H1 (cell line): ENCODE results near the gene EML1. TPM values are rescaled to one million over a fixed set of nuclear protein-coding genes. Genes with fewer than 3 reads are reported as not detected.

ENCODE experiments used
- CHD2 ChIP-seq: IDR thresholded peaks from 2 replicates; pipeline ENCODE4 v1.6.1; 2012; ENCODE audit warnings: low read length, improper control_type of control experiment
- TAF1 ChIP-seq: IDR thresholded peaks from 2 replicates; pipeline ENCODE4 v1.6.1; 2011; ENCODE audit warnings: mild to moderate bottlenecking, low read depth, low read length
- polyA plus RNA-seq, 7 experiments: library from polyadenylated mRNA; depleted of rRNA in 3 of 7; stranded (reverse) in 5 of 7; unstranded in 2 of 7; fragments of >200 nt in 5 of 7; fragments of 200-250 nt in 2 of 7; gene quantifications; 1 replicate in 5 of 7; 2 replicates in 1 of 7; 4 replicates in 1 of 7; pipeline versions ENCODE4 v1.2.1 to v1.2.3, GENCODE V29; 2011 to 2013; ENCODE audit warnings: missing spikeins in 2 of 7, mixed read lengths in 2 of 7
- total RNA-seq: library from RNA; stranded (reverse); fragmentation: NEBNext Ultra II Directional; extraction: Animal tissue kit (Norgen Biotek cat#: 25700); gene quantifications from 2 replicates; pipeline ENCODE4 v1.2.1, GENCODE V29; 2021
- TF ChIP-seq, protein P1 (sequence below): IDR thresholded peaks from 2 replicates; pipeline ENCODE4 v1.6.1; 2012; ENCODE audit warnings: low read length, inconsistent platforms
- TF ChIP-seq, protein P2 (sequence below): IDR thresholded peaks from 2 replicates; pipeline ENCODE4 v1.6.1; 2011; ENCODE audit warnings: low read length, improper control_type of control experiment

EML1 gene
- total and polyA plus RNA-seq, 2 of the 8 experiments (the other 6 are each of a cell fraction or from before 2014, with no cell fraction given), result 11.1 to 24.7 TPM

DNA sequence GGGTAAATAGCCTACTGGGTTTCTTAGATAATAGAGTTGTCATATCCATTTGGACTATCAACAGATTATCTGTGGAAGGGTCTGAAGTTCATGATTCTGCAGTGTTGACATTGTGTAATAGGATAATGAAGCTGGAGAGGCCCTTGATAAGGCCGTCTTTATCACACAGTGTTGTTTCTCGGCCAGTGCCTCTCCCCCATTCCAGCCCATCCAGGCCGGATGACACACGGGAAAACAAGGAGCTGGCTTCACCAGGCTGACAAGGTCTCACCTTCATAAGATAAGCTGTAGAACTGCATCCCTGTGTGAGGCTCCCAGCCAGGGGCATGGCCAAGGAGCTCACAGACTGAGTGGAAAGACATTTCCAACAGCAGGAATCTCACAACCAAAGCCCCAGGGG is 8.7 kb upstream of the EML1 start (continued):
- TF ChIP-seq, protein P1, sequence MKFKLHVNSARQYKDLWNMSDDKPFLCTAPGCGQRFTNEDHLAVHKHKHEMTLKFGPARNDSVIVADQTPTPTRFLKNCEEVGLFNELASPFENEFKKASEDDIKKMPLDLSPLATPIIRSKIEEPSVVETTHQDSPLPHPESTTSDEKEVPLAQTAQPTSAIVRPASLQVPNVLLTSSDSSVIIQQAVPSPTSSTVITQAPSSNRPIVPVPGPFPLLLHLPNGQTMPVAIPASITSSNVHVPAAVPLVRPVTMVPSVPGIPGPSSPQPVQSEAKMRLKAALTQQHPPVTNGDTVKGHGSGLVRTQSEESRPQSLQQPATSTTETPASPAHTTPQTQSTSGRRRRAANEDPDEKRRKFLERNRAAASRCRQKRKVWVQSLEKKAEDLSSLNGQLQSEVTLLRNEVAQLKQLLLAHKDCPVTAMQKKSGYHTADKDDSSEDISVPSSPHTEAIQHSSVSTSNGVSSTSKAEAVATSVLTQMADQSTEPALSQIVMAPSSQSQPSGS, result no peak
- TF ChIP-seq, protein P2, sequence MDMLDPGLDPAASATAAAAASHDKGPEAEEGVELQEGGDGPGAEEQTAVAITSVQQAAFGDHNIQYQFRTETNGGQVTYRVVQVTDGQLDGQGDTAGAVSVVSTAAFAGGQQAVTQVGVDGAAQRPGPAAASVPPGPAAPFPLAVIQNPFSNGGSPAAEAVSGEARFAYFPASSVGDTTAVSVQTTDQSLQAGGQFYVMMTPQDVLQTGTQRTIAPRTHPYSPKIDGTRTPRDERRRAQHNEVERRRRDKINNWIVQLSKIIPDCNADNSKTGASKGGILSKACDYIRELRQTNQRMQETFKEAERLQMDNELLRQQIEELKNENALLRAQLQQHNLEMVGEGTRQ, result no peak
- TF ChIP-seq TAF1 (no peak), CHD2 (no peak)
